Anterior cingulate cortex (tissue), 58 donors: Measurements from ENCODE around the gene MPPED1.

Experiments used
- DNase-seq, 58 donors: peaks; one replicate each; lab custom pipeline; 2025; lab: John Stamatoyannopoulos, UW

MPPED1 gene

GRCh38 chr22:43442386-43443151, 30.8 kb downstream of the MPPED1 start:
- no peak for DNase-seq

- no peak for DNase-seq
These were observed 31.3 kb downstream of the MPPED1 start for GRCh38 chr22:43443152-43443471.

GRCh38 chr22:43446037-43446803, 34.4 kb downstream of the MPPED1 start:
- DNase-seq, result no peak

GRCh38 chr22:43446916-43447315, 35.1 kb downstream of the MPPED1 start:
- DNase-seq, result peak in 5 of 58 donors; percentile 25 to 33 (median 27)

- DNase-seq, result no peak
These were observed 35.6 kb downstream of the MPPED1 start for GRCh38 chr22:43447380-43447779.

GRCh38 chr22:43448048-43448447, 36.2 kb downstream of the MPPED1 start:
- DNase-seq, result no peak

GRCh38 chr22:43449205-43449830, 37.5 kb downstream of the MPPED1 start:
- DNase-seq, result no peak

DNA sequence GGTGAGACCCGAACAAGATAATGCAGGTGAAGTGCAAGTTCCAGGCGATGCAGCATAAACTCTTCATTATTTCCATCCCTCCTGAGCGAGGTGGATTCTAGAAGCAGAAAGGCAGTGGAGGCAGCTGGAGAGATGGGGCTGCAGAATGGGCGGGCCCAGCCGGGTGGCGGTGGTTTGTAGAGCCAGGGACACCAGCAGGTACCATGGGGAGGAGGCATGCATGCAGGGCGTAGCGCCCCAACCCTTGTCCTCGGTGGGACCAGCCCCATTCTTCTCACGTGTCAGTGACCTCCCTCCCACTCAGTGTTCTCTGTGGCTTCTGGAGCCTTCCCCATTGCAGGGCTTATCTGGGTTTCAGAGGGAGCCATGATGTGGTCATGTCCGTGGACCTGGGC, 38.0 kb downstream of the MPPED1 start:
- DNase-seq, result no peak

DNA sequence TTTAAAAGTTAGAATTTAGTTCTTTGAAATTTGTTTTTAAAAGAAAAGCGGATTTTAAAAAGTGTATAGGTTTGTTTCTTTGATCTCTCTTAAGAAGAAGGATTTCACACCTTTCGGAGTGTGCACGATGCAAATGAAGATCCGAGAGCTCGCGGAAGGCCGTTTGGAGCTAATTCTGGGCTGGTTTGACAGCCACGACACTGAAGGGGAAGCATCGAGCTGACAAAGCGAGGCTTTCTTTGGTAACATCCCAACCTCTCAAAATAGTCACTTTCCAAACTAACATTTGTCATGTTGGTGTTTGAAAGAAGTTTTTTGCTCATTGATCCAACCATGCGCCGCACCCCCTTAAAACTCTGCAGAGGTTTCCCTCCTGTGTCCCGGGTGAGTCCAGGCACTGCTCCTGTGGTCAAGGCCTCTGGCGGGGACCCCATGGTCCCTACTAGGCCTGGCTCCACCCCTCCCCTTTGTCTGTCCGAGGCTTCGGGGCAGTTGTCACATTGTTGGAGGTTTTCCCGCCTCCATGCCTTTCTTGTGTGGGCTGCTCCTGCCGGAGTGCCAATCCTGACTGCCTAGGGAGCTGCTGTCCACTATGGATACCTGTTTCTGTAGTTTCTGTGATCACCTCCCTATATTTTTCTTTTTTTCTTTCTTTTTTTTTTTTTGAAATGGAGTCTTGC, 39.7 kb downstream of the MPPED1 start:
- DNase-seq, result peak in 9 of 58 donors; percentile 14 to 53 (median 30)

DNA sequence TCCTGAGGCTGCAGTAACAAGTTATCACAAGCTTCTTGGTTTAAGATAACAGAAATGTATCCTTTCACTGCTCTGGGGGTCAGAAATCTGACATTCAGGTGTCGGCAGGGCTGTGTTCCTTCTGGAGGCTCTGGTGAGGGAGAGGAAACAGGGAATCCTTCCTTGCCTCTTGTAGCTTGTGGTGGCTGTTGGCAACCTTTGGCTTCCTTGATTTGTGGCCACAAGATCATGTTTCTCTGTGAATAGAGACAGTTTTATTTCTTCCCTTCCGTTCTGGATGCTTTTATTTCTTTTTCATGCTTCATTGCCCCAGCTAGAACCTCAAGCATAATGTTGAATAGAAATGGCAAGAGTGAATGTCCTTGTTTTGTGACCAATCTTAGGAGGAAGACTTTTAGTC, 44.0 kb downstream of the MPPED1 start:
- no peak for DNase-seq

DNA sequence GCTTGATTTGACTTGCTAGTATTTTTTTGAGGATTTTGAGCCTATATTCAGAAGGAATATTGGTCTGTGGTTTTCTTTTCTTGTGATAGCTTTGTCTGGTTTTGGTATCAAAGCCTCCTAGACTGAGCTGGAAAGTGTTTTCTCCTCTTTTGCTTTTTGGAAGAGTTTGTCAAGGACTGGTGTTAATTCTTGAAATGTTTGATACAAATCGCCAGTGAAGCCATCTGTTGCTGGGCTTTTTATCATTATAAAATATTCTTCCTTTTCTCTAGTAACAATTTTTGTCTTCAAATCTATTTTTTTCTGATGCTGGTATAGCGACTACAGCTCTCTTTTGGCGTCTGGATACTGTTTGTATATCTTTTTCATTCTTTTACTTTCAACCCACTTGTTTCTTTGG, 45.2 kb downstream of the MPPED1 start:
- DNase-seq, result no peak

DNA sequence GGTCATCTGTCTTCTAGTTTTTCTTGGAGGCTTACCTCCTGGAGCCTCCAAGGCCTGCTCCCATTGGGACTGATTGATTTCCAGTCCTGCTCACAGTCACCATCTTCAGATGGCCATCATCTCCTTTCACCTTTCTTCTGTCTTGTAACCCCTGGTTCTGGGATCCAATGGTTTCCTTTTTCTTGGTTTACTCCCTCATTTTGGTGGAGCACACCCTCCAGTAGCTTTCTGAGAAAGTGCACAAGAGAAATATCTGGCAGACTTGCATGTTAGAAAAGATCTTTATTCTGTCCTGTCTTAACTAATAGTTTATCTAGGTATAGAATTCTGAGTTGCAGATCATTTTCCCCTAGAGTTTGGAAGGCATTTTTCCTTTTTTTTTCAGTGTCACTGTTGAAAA, 50.9 kb downstream of the MPPED1 start:
- no peak for DNase-seq

DNA sequence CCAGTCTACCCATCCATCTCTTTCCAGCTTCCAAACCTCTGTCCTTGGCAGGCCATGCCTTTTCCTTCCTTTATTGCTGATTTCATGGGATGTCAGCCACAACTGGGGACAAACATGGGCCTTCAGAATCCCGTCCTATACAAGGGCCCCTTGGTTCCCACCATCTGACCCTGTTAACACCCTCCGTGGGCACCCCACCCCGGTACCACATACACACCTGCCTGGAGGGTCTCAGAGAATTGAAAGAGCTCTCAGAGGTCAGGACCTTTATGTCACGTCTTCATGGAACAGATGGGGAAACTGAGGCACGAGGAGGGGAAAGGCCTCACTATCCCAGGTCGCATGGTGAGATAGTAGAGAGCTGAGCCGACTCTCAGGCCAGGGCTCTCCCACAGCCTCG, 53.0 kb downstream of the MPPED1 start:
- DNase-seq, result no peak

GRCh38 chr22:43465291-43466015, 53.6 kb downstream of the MPPED1 start:
- no peak for DNase-seq

- DNase-seq, result no peak
These were observed 54.9 kb downstream of the MPPED1 start for GRCh38 chr22:43466710-43467109.

GRCh38 chr22:43467216-43467940, 55.6 kb downstream of the MPPED1 start:
- peak in 4 of 58 donors; percentile 16 to 38 (median 18) for DNase-seq

- DNase-seq, result no peak
These were observed 58.4 kb downstream of the MPPED1 start for GRCh38 chr22:43470253-43470652.

GRCh38 chr22:43470941-43471585, 59.2 kb downstream of the MPPED1 start:
- DNase-seq, result peak in 5 of 58 donors; percentile 15 to 28 (median 23)

GRCh38 chr22:43471606-43472135, 59.9 kb downstream of the MPPED1 start:
- peak in 2 of 58 donors; percentile 32 to 38 for DNase-seq
